Posterior vena cava (tissue), 2 donors: ENCODE results near the gene CIZ1. TPM values are rescaled to one million over a fixed set of nuclear protein-coding genes. Genes with fewer than 3 reads are reported as not detected.
A peak's percentile ranks its signal among the peaks of the same experiment; 100 is the strongest.

ENCODE experiments used
- DNase-seq: peaks from one replicate; pipeline ENCODE4 v3.0.0-alpha.2; 2020; ENCODE audit warnings: low spot score
- intact Hi-C, 2 donors: fragments of 100-400 bp; cut with DNase I; formaldehyde crosslinking; loops; one replicate each; pipeline versions ENCODE4 v1.14.1 to v1.14.2; 2022 to 2023
- total RNA-seq, 2 donors: library from RNA; stranded (reverse); fragmentation: NEBNext Ultra II Directional; extraction: Animal tissue kit (Norgen Biotek cat#: 25700); gene quantifications; one replicate each; pipeline ENCODE4 v1.2.1, GENCODE V29; 2021
- donor health status: DM: yes; HTN: yes; CAD: no.
- donor health status: DM: yes; HTN: yes; CAD: no.

CIZ1 gene
- total RNA-seq, 2 donors from 2014 or later: 88.3 to 99.4 TPM

- DNase-seq: no peak
- intact Hi-C loops: no loop called here
These were observed 23.5 kb upstream of the CIZ1 start for GRCh38 chr9:128214571-128215490.

DNA sequence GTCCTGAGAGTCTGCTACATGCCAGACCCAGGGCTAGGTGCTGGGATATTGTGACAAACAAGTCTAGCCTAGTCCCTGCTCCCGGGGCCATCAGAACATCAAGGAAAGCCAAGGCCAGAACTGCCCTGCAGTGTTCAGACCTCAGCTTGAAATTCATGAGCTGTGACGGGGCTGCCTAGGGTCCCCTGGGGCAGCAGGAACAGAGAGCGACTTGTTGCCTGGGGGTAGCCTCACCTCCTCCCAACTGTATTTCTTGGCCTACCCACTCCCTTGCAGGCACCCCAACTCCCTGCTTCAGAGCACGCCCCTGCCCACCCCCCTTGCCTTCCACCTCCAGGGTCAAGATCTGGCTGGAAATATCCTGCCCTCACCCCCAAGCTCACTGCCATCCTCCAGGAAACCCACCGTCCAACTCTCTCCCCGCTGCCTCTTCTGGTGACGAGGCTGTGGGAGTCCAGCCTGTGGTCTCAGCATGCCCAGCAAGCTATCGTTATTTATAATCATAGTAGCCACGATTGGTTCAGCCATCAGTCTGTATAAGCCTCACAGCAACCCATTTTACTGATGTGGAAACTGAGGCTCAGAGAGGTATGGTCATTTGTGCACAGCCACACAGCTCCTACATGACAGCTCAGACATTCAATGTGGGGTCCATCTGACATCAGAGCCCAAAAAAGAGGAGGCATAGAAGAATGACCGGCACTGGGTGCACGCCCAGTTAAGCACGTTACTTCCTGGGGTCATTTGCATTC, 22.6 kb upstream of the CIZ1 start:
- intact Hi-C loops: no loop called here
- peak; percentile 70 for DNase-seq

GRCh38 chr9:128211981-128212281, 20.6 kb upstream of the CIZ1 start:
- intact Hi-C loops: no loop called here
- no peak for DNase-seq

GRCh38 chr9:128211186-128211980, 20.0 kb upstream of the CIZ1 start:
- intact Hi-C loops: no loop called here
- peak; percentile 43 for DNase-seq

GRCh38 chr9:128208946-128209669, 17.7 kb upstream of the CIZ1 start:
- intact Hi-C loops: no loop called here

GRCh38 chr9:128208386-128208785, 17.0 kb upstream of the CIZ1 start:
- intact Hi-C loops: no loop called here

More at GRCh38 chr9:128208946-128209669, 17.7 kb upstream of the CIZ1 start:
- peak; percentile 55 for DNase-seq

DNA sequence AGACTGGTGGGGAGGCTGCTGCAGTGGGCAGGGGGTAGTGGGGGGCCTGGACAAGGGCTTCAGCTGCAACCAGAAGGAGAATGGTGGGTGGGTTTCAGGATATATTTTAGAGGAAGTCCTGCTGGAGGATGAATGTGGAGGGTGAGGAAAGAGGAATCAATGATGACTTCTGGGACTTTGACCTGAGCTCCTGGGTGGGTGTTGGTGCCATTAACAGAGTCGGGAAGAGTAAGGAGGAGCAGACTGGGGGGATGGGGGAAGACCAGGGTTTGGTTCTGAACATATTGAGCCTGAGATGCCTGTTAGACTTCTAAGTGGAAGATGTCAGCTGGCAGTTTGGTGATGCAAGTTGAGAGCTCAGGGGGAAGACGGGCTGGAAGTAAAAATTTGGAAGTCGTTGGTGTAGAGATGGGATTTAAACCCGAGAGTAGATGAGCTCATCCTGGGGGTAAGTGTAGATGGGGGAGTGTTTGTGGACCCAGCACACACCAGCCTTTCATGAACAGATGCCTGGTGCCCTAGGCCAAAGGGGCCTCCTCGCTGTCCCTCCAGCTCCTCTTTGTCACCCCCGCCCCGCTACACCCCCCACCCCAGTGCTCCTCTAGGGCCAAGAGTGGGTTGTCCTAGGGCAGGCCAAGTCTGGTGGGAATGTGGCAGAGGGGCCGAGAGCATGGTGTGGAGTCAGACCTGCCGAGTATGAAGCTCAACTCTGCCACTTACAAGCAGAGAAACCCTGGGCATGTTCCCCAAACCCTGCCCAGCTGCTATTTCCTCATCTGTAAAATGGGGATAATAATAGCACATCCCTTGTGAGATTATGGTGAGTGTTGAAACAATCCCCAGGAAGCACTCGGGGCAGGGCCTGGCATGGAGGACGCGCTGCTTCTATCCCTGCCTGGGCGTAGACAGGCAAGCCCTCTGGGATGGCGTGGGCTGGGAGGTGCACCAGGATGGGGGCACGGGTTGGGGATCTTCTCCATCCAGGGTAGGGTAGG, 15.8 kb upstream of the CIZ1 start:
- no peak for DNase-seq
- intact Hi-C loops: no loop called here

More at GRCh38 chr9:128208386-128208785, 17.0 kb upstream of the CIZ1 start:
- peak; percentile 59 for DNase-seq

DNA sequence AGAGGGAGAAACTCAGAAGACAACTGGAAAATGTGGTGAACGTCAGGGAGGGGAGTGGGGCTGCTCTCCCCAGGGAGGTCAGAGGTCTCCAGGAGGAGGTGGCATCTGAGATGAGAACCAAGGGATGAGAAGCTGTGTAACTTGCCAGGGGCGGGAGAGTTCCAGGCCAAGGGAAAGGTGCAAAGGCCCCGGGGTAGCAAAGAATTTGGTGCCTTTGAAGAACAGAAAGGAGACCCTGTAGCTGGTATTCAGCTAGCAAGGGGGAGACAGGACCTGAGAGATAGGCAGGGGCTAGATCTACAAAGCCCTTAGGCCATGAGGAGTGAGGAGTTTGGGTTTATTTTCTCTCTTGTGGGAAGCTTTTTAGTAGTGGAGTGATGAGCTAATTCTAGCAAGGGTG, 15.1 kb upstream of the CIZ1 start:
- intact Hi-C loops: no loop called here
- no peak for DNase-seq

DNA sequence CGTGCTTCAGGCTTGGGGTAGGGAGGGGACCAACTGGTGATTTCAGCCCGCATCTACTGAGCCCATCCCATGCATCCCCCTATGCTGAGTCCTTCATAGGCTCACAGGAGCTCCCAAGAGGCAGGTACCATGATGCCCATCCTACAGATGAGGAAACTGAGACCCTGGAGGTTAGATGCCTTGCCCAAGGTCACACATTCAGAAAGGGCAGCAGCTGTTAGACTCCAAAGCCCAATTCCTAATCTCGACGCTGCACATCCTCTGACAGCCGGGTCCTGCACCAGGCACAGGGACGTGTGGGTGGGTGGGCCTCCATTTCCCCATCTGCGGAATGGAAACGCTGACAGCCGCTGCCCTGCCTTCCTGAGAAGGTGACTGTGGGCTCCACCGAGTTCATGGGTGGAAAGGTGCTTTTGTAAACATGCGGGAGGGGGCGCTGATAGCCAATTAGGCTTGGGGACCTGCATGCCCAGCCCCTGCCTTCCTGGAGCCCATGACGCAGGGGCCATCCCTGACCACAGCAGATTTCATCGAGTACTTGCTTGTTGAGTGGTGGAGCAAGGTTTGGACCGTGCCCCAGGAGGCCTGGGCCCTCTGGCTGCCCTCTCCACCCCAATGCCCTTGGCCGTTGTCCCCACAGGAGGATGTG, 14.0 kb upstream of the CIZ1 start:
- intact Hi-C loops: no loop called here
- DNase-seq: no peak

DNA sequence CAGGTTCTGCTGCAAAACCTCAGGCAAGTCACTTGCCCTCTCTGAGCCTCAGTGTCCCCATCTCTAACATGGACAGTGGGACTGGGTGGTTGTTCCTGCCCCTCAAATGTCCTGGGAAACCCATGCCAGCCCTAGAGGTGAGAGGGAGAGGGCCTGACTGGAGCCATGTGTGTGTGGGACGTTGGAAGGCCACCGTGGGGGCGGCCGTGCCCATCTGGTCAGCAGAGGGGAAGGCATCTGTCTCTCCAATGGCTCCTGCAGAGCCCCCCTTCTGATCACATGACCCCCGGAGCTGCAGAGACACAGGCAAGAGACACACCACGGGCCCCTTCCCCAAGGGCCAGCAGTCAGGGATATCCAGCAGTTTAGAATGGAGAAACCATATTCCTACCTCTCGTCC, 13.5 kb upstream of the CIZ1 start:
- intact Hi-C loops: no loop called here
- DNase-seq: peak; percentile 78

DNA sequence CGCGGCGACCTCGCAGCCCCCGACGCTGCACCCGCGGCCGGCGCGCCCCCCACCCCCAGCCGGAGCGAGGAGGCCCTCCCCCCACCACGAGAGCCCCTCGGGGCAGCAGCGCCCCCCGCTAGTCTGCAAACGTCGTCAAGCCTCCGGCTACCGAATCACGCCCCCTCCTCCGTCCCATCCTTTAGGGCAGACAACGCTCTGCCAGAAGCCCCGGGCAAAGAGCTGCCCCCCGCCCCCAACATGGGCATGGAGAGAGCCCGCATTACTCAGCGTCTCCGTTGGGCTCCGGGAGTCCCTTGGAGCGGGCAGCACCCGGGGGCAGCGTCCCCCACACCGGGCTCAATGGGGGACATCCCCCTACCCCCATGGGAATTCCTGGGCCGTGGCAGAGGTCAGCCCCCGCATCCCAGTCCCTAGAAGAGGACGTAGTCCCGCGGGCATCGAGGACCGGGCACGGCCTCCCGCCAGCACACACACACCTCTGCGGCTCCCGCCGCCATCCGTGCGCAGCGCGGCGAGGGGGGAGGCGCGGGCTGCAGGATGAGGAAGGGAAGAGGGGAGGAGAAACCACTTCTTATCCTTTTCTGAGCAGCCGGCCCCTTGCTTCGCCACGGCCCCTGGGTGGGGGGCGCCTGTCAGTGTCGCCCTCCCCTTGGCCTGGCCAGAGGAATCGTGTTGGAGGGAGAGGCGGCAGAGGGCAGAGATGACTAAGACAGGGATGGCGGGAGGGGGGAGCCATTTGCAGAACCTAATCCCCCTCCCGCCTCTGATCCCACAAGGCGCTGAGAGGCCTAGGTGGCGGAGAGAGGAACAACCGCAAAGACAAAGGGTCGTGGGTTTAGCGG, 12.6 kb upstream of the CIZ1 start:
- intact Hi-C loops: no loop called here
- DNase-seq: peak; percentile 82

DNA sequence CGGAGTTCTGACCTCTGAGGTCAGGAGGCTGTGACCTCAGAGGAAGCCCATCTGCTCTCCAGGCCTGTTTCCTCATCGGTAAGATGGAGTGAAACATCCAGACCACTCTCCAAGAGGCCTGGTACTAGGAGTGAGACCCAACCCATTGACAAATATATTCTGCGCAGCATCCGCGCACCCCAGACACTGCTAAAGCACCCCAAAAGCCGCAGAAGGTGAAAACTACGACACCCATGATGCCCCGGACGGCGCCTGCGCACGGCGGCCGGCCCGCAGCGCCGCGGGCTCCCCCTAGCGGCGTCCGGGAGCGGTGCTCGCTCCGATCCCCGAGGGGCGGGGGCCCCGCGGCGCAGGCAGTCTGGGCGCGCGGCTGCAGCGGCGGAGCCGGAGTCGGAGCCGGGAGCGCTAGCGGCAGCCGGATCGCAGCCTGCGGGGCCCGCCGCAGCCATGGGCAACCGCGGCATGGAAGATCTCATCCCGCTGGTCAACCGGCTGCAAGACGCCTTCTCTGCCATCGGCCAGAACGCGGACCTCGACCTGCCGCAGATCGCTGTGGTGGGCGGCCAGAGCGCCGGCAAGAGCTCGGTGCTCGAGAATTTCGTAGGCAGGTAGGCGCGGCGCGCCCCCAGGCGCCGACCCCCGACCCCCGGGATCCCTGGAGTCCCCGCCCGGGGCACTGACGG, 11.8 kb upstream of the CIZ1 start, which contains the start of gene DNM1:
Gene DNM1 (plus strand): TSS at position 356 of the 683 bp plus-strand sequence. CDS start 92 bp downstream, at position 448.
- intact Hi-C loops: no loop called here
- peak; percentile 89 for DNase-seq

DNA sequence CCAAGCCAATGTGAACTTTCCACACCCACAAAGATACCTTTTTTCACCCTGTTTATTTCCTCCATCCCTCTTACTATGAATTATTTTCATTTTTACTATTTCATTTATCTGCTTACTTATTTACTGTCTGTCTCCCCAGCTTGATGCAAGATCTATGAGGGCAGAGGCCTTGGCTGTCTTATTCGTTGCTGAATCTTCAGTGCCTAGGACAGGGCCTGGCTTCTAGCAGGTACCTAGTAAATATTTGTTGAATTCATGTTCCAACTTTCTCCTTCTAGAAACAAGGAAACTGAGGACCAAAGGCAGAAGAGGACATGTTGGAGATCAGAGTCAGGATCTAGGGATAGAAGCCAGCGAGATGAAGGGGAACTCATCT, 11.3 kb upstream of the CIZ1 start:
- intact Hi-C loops: no loop called here
- no peak for DNase-seq

- intact Hi-C loops: no loop called here
- DNase-seq: no peak
These were observed 10.3 kb upstream of the CIZ1 start for GRCh38 chr9:128201441-128202369.
